OCI-LY7 (cell line): ENCODE results near the gene UBAC1. TPM values are rescaled to one million over a fixed set of nuclear protein-coding genes. Genes with fewer than 3 reads are reported as not detected.

ENCODE experiments used
- BruUV-seq: library from RNA; stranded (reverse); fragments of 400-500 nt; replicated peaks from 2 replicates; lab custom pipeline; 2021; lab: Mats Ljungman, UMichigan
- CTCF ChIA-PET: fragments of 300-600 bp; sonication (Branson Sonifier 250); formaldehyde crosslinking; loops from one replicate; lab custom pipeline; 2022; ENCODE audit warnings: antibody characterized with exemption; ENCODE audit not compliant: unreplicated experiment; lab: Charles Lee
- POLR2A ChIA-PET: fragments of 300-600 bp; sonication (Branson Sonifier 250); formaldehyde crosslinking; loops from one replicate; lab custom pipeline; 2022; ENCODE audit warnings: antibody characterized with exemption; lab: Charles Lee
- DNase-seq: peaks from one replicate; pipeline ENCODE4 v3.0.0-alpha.2; 2015; ENCODE audit warnings: low spot score
- H2AFZ ChIP-seq: fragments of 200-600 bp; sonication (generic), shearing (Covaris generic); 2 replicates; pipeline ENCODE4 v1.6.1; 2014; ENCODE audit warnings: mild to moderate bottlenecking, antibody characterized with exemption, low read length, moderate library complexity
- H3K27ac ChIP-seq: fragments of 200-600 bp; sonication (generic); 2 replicates; pipeline ENCODE4 v1.5.1; 2014; ENCODE audit warnings: mixed run types, low read depth, mild to moderate bottlenecking, moderate library complexity, low read length, inconsistent platforms; ENCODE audit not compliant: poor library complexity, severe bottlenecking
- H3K36me3 ChIP-seq: fragments of 200-600 bp; sonication (generic); 2 replicates; pipeline ENCODE4 v1.6.1; 2014; ENCODE audit warnings: mild to moderate bottlenecking, antibody characterized with exemption, low read length, moderate library complexity, mixed read lengths; ENCODE audit not compliant: insufficient read depth
- H3K4me1 ChIP-seq: fragments of 200-600 bp; sonication (generic); 2 replicates; pipeline ENCODE4 v1.5.1; 2014; ENCODE audit warnings: mild to moderate bottlenecking, low read length; ENCODE audit not compliant: insufficient read depth, poor library complexity, severe bottlenecking
- H3K4me2 ChIP-seq: fragments of 200-600 bp; sonication (generic); 2 replicates; pipeline ENCODE4 v1.6.1; 2014; ENCODE audit warnings: mild to moderate bottlenecking, low read length
- H3K4me3 ChIP-seq: fragments of 200-600 bp; sonication (generic); 2 replicates; pipeline ENCODE4 v1.5.1; 2014; ENCODE audit warnings: mild to moderate bottlenecking, low read depth, low read length; ENCODE audit not compliant: poor library complexity, severe bottlenecking
- H3K79me2 ChIP-seq: fragments of 200-600 bp; sonication (generic); 2 replicates; pipeline ENCODE4 v1.6.1; 2016; ENCODE audit warnings: low read depth, mild to moderate bottlenecking, low read length, moderate library complexity, mixed read lengths; ENCODE audit not compliant: insufficient read depth
- H3K9me2 ChIP-seq: fragments of 200-600 bp; sonication (generic); 2 replicates; pipeline ENCODE4 v1.6.1; 2016; ENCODE audit warnings: mild to moderate bottlenecking, low read length, mixed read lengths; ENCODE audit not compliant: insufficient read depth
- H3K9me3 ChIP-seq: fragments of 200-600 bp; sonication (generic); 2 replicates; pipeline ENCODE4 v1.6.1; 2014; ENCODE audit warnings: mild to moderate bottlenecking, mixed run types, low read length, mixed read lengths
- H4K20me1 ChIP-seq: fragments of 200-600 bp; sonication (generic); 2 replicates; pipeline ENCODE4 v1.6.1; 2014; ENCODE audit warnings: mild to moderate bottlenecking, antibody characterized with exemption, low read length, moderate library complexity, mixed read lengths; ENCODE audit not compliant: insufficient read depth
- CTCF ChIP-seq: fragments of 200-600 bp; sonication (generic); conservative IDR thresholded peaks from 2 replicates; pipeline ENCODE4 v1.5.1; 2014; ENCODE audit warnings: mild to moderate bottlenecking, antibody characterized with exemption, low read length, moderate library complexity, mixed read lengths
- EZH2phosphoT487 ChIP-seq: fragments of 200-600 bp; sonication (generic); IDR thresholded peaks from 2 replicates; pipeline ENCODE4 v1.6.1; 2018; ENCODE audit warnings: low read depth, borderline replicate concordance, mild to moderate bottlenecking, mixed run types, antibody characterized with exemption, low read length, moderate library complexity, mixed read lengths
- intact Hi-C: fragments of 100-400 bp; cut with micrococcal nuclease; formaldehyde crosslinking; loops from one replicate; pipeline ENCODE4 v1.10.0; 2022; ENCODE audit not compliant: unreplicated experiment
- total RNA-seq, 2 experiments: library from RNA; depleted of rRNA in 1 of 2; stranded (reverse); fragments of >200 nt in 1 of 2; shearing (Covaris generic) in 1 of 2; gene quantifications; 2 replicates each; pipeline ENCODE4 v1.2.3, GENCODE V29; 2014 to 2022

The UBAC1 gene
- total RNA-seq, 2 experiments from 2014 or later: 42.3 to 59.2 TPM

- CTCF ChIA-PET: no interaction called here
- TF ChIP-seq CTCF: peak; percentile 36; the same call in 1 of the 2 replicates
- TF ChIP-seq EZH2phosphoT487: no peak
- BruUV-seq: no TSS peak
- no peak for DNase-seq
- no peaks in the 10 kb centered on the region for H3K9me3 ChIP-seq
- H2AFZ ChIP-seq: no peak overlapping the region
- H3K79me2 ChIP-seq: no peaks in the 10 kb centered on the region
- no peaks in the 10 kb centered on the region for H3K36me3 ChIP-seq
- H3K9me2 ChIP-seq: no peaks in the 10 kb centered on the region
- H3K4me3 ChIP-seq: no peak overlapping the region
- intact Hi-C loops: no loop called here
- H3K4me1 ChIP-seq: peaks cover 45% of the 10 kb centered on the region
- POLR2A ChIA-PET: no interaction called here
- no peak overlapping the region for H3K27ac ChIP-seq
- H3K4me2 ChIP-seq: no peak overlapping the region
- no peaks in the 10 kb centered on the region for H4K20me1 ChIP-seq
Observed at GRCh38 chr9:135989157-135989556, 28.0 kb upstream of the UBAC1 start.

- Histone ChIP-seq H3K9me2 (no peaks in the 10 kb centered on the region), H2AFZ (no peak overlapping the region), H3K27ac (no peak overlapping the region), H3K36me3 (no peaks in the 10 kb centered on the region), H3K4me2 (no peak overlapping the region), H3K9me3 (no peaks in the 10 kb centered on the region), H3K79me2 (no peaks in the 10 kb centered on the region), H3K4me3 (no peak overlapping the region), H4K20me1 (no peaks in the 10 kb centered on the region), H3K4me1 (peaks cover 38% of the 10 kb centered on the region)
- TF ChIP-seq EZH2phosphoT487: no peak
- TF ChIP-seq CTCF: no peak
- DNase-seq: no peak
- no TSS peak for BruUV-seq
- ChIA-PET CTCF (no interaction called here), POLR2A (no interaction called here)
- intact Hi-C loops: no loop called here
Observed at GRCh38 chr9:135988493-135988892, 27.3 kb upstream of the UBAC1 start.

GRCh38 chr9:135987838-135988404, 26.7 kb upstream of the UBAC1 start:
- TF ChIP-seq CTCF: no peak
- TF ChIP-seq EZH2phosphoT487: no peak
- H3K79me2 ChIP-seq: no peaks in the 10 kb centered on the region
- H3K9me2 ChIP-seq: no peaks in the 10 kb centered on the region
- no peak for DNase-seq
- no peaks in the 10 kb centered on the region for H3K9me3 ChIP-seq
- no peak overlapping the region for H2AFZ ChIP-seq
- no peak overlapping the region for H3K4me3 ChIP-seq
- peaks cover 33% of the 10 kb centered on the region for H3K4me1 ChIP-seq
- BruUV-seq: no TSS peak
- intact Hi-C loops: no loop called here
- POLR2A ChIA-PET: no interaction called here
- no peak overlapping the region for H3K4me2 ChIP-seq
- no peaks in the 10 kb centered on the region for H3K36me3 ChIP-seq
- CTCF ChIA-PET: no interaction called here
- H4K20me1 ChIP-seq: no peaks in the 10 kb centered on the region
- no peak overlapping the region for H3K27ac ChIP-seq
